Measurements from ENCODE around the gene PPP4R4.

Gene PPP4R4

DNA sequence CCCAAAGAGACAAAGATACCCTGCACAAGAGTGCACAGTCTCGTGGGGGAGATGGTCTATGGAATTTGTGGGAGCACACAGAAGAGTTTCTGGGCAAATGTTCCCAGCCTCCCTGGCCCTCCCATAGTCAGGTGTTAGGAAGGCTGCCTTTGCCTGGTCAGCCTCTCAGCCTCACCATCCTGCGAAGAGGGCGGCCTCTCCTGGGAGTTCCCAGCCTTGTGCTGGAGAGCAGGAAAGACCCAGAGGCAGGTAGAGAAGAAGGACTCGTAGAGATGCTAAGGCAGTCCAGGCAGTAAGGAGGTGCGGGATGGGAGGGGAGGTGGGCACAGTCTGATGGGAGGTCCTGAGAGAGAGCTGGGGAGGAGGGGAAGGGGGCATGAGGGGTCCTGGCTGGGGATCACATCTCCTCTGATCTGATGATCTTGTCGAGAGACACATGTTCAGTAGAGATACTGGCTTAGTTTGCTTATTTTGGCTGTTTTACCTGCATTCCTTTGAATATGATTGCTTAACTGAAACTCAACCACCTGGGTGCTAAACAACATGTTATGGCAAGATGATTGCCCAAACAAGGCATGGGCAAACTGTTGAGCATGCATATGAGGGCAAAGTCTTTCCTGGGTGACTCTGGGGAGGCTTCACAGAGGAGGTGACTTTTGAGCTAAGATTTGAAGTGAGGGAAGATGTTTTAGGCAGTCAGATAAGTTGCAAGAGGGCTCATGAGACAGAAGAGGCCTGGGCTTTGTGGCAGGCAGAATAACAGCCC, 138.5 kb downstream of the PPP4R4 start:
- TF ChIP-seq, protein P1, sequence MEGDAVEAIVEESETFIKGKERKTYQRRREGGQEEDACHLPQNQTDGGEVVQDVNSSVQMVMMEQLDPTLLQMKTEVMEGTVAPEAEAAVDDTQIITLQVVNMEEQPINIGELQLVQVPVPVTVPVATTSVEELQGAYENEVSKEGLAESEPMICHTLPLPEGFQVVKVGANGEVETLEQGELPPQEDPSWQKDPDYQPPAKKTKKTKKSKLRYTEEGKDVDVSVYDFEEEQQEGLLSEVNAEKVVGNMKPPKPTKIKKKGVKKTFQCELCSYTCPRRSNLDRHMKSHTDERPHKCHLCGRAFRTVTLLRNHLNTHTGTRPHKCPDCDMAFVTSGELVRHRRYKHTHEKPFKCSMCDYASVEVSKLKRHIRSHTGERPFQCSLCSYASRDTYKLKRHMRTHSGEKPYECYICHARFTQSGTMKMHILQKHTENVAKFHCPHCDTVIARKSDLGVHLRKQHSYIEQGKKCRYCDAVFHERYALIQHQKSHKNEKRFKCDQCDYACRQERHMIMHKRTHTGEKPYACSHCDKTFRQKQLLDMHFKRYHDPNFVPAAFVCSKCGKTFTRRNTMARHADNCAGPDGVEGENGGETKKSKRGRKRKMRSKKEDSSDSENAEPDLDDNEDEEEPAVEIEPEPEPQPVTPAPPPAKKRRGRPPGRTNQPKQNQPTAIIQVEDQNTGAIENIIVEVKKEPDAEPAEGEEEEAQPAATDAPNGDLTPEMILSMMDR (IDR thresholded peaks at IDR 0.05; ENCODE audit: insufficient read depth, low read length) = no peak
- TF ChIP-seq, protein P2, sequence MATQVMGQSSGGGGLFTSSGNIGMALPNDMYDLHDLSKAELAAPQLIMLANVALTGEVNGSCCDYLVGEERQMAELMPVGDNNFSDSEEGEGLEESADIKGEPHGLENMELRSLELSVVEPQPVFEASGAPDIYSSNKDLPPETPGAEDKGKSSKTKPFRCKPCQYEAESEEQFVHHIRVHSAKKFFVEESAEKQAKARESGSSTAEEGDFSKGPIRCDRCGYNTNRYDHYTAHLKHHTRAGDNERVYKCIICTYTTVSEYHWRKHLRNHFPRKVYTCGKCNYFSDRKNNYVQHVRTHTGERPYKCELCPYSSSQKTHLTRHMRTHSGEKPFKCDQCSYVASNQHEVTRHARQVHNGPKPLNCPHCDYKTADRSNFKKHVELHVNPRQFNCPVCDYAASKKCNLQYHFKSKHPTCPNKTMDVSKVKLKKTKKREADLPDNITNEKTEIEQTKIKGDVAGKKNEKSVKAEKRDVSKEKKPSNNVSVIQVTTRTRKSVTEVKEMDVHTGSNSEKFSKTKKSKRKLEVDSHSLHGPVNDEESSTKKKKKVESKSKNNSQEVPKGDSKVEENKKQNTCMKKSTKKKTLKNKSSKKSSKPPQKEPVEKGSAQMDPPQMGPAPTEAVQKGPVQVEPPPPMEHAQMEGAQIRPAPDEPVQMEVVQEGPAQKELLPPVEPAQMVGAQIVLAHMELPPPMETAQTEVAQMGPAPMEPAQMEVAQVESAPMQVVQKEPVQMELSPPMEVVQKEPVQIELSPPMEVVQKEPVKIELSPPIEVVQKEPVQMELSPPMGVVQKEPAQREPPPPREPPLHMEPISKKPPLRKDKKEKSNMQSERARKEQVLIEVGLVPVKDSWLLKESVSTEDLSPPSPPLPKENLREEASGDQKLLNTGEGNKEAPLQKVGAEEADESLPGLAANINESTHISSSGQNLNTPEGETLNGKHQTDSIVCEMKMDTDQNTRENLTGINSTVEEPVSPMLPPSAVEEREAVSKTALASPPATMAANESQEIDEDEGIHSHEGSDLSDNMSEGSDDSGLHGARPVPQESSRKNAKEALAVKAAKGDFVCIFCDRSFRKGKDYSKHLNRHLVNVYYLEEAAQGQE (IDR thresholded peaks at IDR 0.05; ENCODE audit: insufficient replicate concordance, low read depth) = no peak
- TF ChIP-seq POLR2AphosphoS5 (IDR thresholded peaks at IDR 0.05; ENCODE audit: low read depth) (no peak), GABPA (IDR thresholded peaks at IDR 0.05; ENCODE audit: low read depth) (no peak), SPI1 (IDR thresholded peaks at IDR 0.05; ENCODE audit: borderline replicate concordance, low read depth) (no peak)
- Histone ChIP-seq H3K27me3 (ENCODE audit: insufficient read depth, poor library complexity, severe bottlenecking) (no peaks in the 10 kb centered on the region), H3K4me3 (replicated peaks; ENCODE audit: insufficient read depth, low read length) (no peak overlapping the region), H3K27ac (replicated peaks) (no peak overlapping the region)
- no peak for DNase-seq (ENCODE audit: low read depth in 1 of 2, low spot score in 1 of 2)

DNA sequence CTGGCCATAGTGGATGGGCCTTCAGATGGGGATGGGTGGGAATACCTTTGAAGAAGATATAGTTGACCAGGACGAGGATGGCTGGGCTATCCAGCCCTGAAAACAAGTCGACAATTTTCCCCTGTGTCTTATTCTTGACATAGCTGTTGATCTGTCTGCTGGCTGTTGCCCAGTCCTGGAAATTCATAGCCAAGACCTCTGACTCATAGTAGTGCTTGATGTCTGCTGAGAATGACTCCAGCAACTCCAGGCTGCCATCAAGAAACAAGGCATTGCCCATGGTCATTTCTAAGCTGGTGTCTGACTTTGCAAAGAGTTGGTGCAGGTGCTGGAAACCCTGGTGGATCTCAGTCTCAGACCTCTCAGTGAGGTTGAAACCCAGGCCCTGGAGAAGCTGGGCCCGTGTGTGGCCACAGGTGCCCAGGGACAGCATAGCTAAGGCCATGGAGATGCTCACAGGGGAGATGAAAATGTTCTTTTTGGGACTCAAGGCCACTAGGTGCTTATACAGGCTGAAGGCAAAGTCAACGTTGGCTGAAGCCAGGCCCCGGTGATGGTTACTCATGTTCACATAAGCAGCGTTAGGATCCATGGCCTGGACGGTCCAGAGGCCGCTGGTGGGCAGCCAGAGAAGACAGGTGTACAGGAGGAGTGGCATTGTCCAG, 140.0 kb downstream of the PPP4R4 start:
- TF ChIP-seq SPI1 (IDR thresholded peaks at IDR 0.05; ENCODE audit: borderline replicate concordance, low read depth) (no peak), GABPA (IDR thresholded peaks at IDR 0.05; ENCODE audit: low read depth) (no peak), POLR2AphosphoS5 (IDR thresholded peaks at IDR 0.05; ENCODE audit: low read depth) (no peak)
- TF ChIP-seq, protein P2 (IDR thresholded peaks at IDR 0.05; ENCODE audit: insufficient replicate concordance, low read depth) = no peak
- TF ChIP-seq, protein P1 (IDR thresholded peaks at IDR 0.05; ENCODE audit: insufficient read depth, low read length) = no peak
- DNase-seq (ENCODE audit: low read depth in 1 of 2, low spot score in 1 of 2) = no peak
- H3K27me3 ChIP-seq (ENCODE audit: insufficient read depth, poor library complexity, severe bottlenecking) = no peaks in the 10 kb centered on the region
- H3K4me3 ChIP-seq (replicated peaks; ENCODE audit: insufficient read depth, low read length) = no peak overlapping the region
- no peak overlapping the region for H3K27ac ChIP-seq (replicated peaks)

DNA sequence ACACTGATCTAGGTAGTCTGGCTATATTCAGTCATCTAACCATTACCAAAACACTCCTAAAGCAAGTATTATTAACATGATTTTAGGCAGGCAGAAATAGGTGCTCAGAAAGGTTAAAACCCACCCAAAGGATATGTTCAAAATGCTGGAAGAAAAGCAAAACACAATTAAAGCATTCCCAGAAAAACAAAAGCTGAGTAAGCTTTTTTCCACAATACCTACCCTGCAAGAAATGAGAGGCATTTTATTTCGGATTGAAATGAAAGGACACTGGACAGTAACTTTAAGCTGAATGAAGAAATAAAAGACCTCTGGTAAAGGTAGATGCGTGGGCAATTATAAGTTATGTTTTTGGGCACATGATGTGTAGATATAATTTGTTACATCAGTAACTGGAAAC, 140.8 kb downstream of the PPP4R4 start:
- Histone ChIP-seq H3K27me3 (ENCODE audit: insufficient read depth, poor library complexity, severe bottlenecking) (no peaks in the 10 kb centered on the region), H3K27ac (replicated peaks) (no peak overlapping the region), H3K4me3 (replicated peaks; ENCODE audit: insufficient read depth, low read length) (no peak overlapping the region)
- TF ChIP-seq POLR2AphosphoS5 (IDR thresholded peaks at IDR 0.05; ENCODE audit: low read depth) = no peak
- TF ChIP-seq SPI1 (IDR thresholded peaks at IDR 0.05; ENCODE audit: borderline replicate concordance, low read depth) = no peak
- TF ChIP-seq, protein P2 (IDR thresholded peaks at IDR 0.05; ENCODE audit: insufficient replicate concordance, low read depth) = no peak
- no peak for TF ChIP-seq GABPA (IDR thresholded peaks at IDR 0.05; ENCODE audit: low read depth)
- DNase-seq (ENCODE audit: low read depth in 1 of 2, low spot score in 1 of 2) = no peak

Data from HL-60 (cell line).